ENCODE results near the gene GABRA4. TPM values are rescaled to one million over a fixed set of nuclear protein-coding genes. Genes with fewer than 3 reads are reported as not detected.

Gene GABRA4
- total RNA-seq, 5 donors from 2014 or later (not counting 1 experiment from before 2014, with no cell fraction given), result not detected

DNA sequence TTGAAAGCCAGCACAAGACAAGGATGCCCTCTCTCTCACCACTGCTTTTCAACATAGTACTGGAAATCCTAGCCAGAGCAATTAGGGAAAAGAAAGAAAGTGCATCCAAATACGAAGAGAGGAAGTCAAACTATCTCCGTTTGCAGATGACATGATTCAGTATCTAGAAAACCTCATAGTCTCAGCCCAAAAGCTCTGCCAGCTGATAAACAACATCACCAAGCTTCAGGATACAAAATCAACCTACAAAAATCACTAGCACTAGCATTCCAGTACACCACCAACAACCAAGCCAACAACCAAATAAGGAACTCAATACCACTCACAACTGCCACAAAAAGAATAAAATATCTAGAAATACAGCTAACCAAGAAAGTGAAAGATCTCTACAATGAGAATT is 123.0 kb downstream of the GABRA4 start:
- H3K27me3 Mint-ChIP-seq, result no peaks in the 10 kb centered on the region
- CTCF ChIA-PET, result no interaction called here
- no CpG with 5 or more reads among the region's 2 CpGs for WGBS (ENCODE audit: insufficient coverage)
- H3K27me3 ChIP-seq (replicated peaks in 1 of 2; ENCODE audit: control insufficient read depth in 2 of 2, extremely low read depth in 1 of 2, insufficient read depth in 2 of 2, low read length in 1 of 2), result no peaks in the 10 kb centered on the region
- DNase-seq, result no peak
- no peak overlapping the region for H3K27ac ChIP-seq (ENCODE audit: low read length)
- H3K9me3 ChIP-seq, result no peaks in the 10 kb centered on the region
- no peak overlapping the region for H3K27ac Mint-ChIP-seq
- ATAC-seq (replicated peaks in 1 of 4), result no peak
- H3K36me3 Mint-ChIP-seq, result no peaks in the 10 kb centered on the region
- no peaks in the 10 kb centered on the region for H3K4me1 ChIP-seq (ENCODE audit: control insufficient read depth in 1 of 2, extremely low read depth in 1 of 2, insufficient read depth in 2 of 2, low read length in 2 of 2)
- H3K36me3 ChIP-seq (ENCODE audit: control insufficient read depth in 2 of 2, extremely low read depth in 1 of 2, insufficient read depth in 1 of 2, low read length in 1 of 2), result no peaks in the 10 kb centered on the region
- no peaks in the 10 kb centered on the region for H3K9me3 Mint-ChIP-seq
- H3K4me3 ChIP-seq (ENCODE audit: control insufficient read depth in 1 of 2, extremely low read depth in 1 of 2, low read length in 1 of 2), result no peak overlapping the region
- H3K4me1 Mint-ChIP-seq, result no peaks in the 10 kb centered on the region
- POLR2A ChIA-PET, result no interaction called here
- H3K4me3 Mint-ChIP-seq, result no peak overlapping the region

Other genes with a start within 250 kb of the GABRA4 start
- not detected for gene COX7B2, start 84.3 kb downstream of the GABRA4 start, total RNA-seq
- gene GABRB1, start 38.0 kb upstream of the GABRA4 start, total RNA-seq, result not detected